Stomach (tissue), 9 donors: ENCODE results near the gene SH3GL1. TPM values are rescaled to one million over a fixed set of nuclear protein-coding genes. Genes with fewer than 3 reads are reported as not detected.

Experiments used
- DNase-seq, 2 donors: peaks; one replicate each; pipeline versions ENCODE4 v3.0.0 to v3.0.0-alpha.2; 2013 to 2019
- H3K27ac ChIP-seq, 5 donors: fragments of 200-600 bp in 4 of 5; sonication (generic) in 4 of 5; one replicate each; pipeline ENCODE4 v1.5.1; 2013 to 2019; ENCODE audit warnings: mild to moderate bottlenecking in 1 of 5, moderate library complexity in 1 of 5
- H3K27me3 ChIP-seq, 3 donors: fragments of 200-600 bp; sonication (generic); one replicate each; pipeline ENCODE4 v1.5.1; 2017 to 2019; ENCODE audit warnings: mixed run types in 1 of 3
- H3K36me3 ChIP-seq, 4 donors: fragments of 200-600 bp; sonication (generic); 1 replicate in 3 of 4; 2 replicates in 1 of 4; pipeline ENCODE4 v1.5.1; 2016 to 2019
- H3K4me1 ChIP-seq, 4 donors: fragments of 200-600 bp; sonication (generic); one replicate each; pipeline ENCODE4 v1.5.1; 2016 to 2019
- H3K4me3 ChIP-seq, 4 donors: fragments of 200-600 bp; sonication (generic) in 3 of 4; one replicate each; pipeline ENCODE4 v1.5.1; 2016 to 2019; ENCODE audit warnings: mild to moderate bottlenecking in 1 of 4
- H3K9me3 ChIP-seq, 4 donors: fragments of 200-600 bp; sonication (generic); one replicate each; pipeline ENCODE4 v1.5.1; 2016 to 2019
- EP300 ChIP-seq: sonication (generic); formaldehyde crosslinking; IDR thresholded peaks from one replicate; pipeline ENCODE4 v1.6.1; 2017; ENCODE audit warnings: antibody characterized with exemption
- POLR2A ChIP-seq, 4 donors: fragments of 450-650 bp; IDR thresholded peaks; one replicate each; pipeline ENCODE4 v1.6.1; 2016; ENCODE audit warnings: antibody characterized with exemption in 4 of 4, control low read depth in 2 of 4, mild to moderate bottlenecking in 1 of 4, moderate library complexity in 1 of 4
- POLR2AphosphoS5 ChIP-seq, 3 donors: sonication (generic); formaldehyde crosslinking; IDR thresholded peaks; one replicate each; pipeline ENCODE4 v1.6.1; 2016; ENCODE audit warnings: antibody characterized with exemption in 3 of 3
- WGBS, 5 donors: extraction: QIAGEN DNeasy Blood & Tissue Kit in 3 of 5; methylation state at CpG; one replicate each; pipeline versions ENCODE4 v1.1.5 to v1.1.7; 2013 to 2018; 5-methylcytosine and 5-hydroxymethylcytosine counted together
- intact Hi-C: fragments of 100-400 bp; cut with DNase I; formaldehyde crosslinking; loops from one replicate; pipeline ENCODE4 v1.15.1; 2023; ENCODE audit warnings: low total_unique reads
- polyA plus RNA-seq, 3 donors: library from polyadenylated mRNA; stranded (reverse); fragments of 200-250 nt; gene quantifications; one replicate each; pipeline ENCODE4 v1.2.3, GENCODE V29; 2013
- total RNA-seq, 5 donors: library from RNA; depleted of rRNA; stranded (reverse); fragments of >200 nt; gene quantifications; one replicate each; pipeline versions ENCODE4 v1.1.0 to v1.2.3, GENCODE V29; 2014 to 2016
- TF ChIP-seq, protein P1 (sequence below), 7 experiments: fragments of 450-650 bp in 4 of 7; fragments of 200-600 bp in 3 of 7; sonication (generic) in 3 of 7; IDR thresholded peaks; one replicate each; pipeline ENCODE4 v1.5.1; 2016 to 2019; ENCODE audit warnings: antibody characterized with exemption in 7 of 7, control low read depth in 2 of 7, mild to moderate bottlenecking in 1 of 7
- donor health status: healthy with polysubstance abuse.
- donor health status: Bipolar disorder and iron deficiency.
- donor health status: healthy.

SH3GL1 gene
- total and polyA plus RNA-seq, 8 donors = 14.8 to 111 (median 36.9) TPM

DNA sequence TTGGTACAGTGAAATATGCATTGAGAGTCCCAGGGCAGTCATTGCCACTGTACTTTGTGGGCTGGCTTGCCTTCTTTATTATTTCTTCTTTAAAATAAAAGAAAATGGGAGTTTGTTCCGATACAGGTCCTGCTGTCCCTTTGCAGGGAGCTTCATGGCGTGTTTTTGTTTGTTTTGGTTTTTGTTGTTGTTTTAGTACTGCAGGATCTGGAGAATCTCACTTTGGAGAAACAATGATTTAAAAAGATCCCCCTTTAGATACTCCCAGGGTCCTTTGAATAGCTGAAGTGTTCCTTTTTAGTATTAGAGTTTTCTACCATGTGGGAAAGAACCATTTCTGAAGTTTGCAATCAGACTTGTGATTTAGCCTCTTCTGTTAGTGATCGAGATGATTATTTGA, 13.2 kb upstream of the SH3GL1 start:
- Histone ChIP-seq H3K27ac (no peak overlapping the region), H3K4me3 (no peak overlapping the region), H3K36me3 (peaks cover 0 to 41% (median 32%) of the 10 kb centered on the region in 4 donors), H3K4me1 (peaks cover 0 to 10% (median 5%) of the 10 kb centered on the region in 4 donors), H3K9me3 (no peaks in the 10 kb centered on the region), H3K27me3 (no peaks in the 10 kb centered on the region)
- intact Hi-C loops = no loop called here
- DNase-seq = no peak
- TF ChIP-seq POLR2A (IDR thresholded peaks at IDR 0.05) = no peak
- TF ChIP-seq, protein P1, sequence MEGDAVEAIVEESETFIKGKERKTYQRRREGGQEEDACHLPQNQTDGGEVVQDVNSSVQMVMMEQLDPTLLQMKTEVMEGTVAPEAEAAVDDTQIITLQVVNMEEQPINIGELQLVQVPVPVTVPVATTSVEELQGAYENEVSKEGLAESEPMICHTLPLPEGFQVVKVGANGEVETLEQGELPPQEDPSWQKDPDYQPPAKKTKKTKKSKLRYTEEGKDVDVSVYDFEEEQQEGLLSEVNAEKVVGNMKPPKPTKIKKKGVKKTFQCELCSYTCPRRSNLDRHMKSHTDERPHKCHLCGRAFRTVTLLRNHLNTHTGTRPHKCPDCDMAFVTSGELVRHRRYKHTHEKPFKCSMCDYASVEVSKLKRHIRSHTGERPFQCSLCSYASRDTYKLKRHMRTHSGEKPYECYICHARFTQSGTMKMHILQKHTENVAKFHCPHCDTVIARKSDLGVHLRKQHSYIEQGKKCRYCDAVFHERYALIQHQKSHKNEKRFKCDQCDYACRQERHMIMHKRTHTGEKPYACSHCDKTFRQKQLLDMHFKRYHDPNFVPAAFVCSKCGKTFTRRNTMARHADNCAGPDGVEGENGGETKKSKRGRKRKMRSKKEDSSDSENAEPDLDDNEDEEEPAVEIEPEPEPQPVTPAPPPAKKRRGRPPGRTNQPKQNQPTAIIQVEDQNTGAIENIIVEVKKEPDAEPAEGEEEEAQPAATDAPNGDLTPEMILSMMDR (IDR thresholded peaks at IDR 0.05) = no peak
- TF ChIP-seq POLR2AphosphoS5 (IDR thresholded peaks at IDR 0.05) = no peak
- no peak for TF ChIP-seq EP300
- 92 to 98% (median 96%) methylated on average over 3 of the region's 3 CpGs for WGBS, 5 donors

DNA sequence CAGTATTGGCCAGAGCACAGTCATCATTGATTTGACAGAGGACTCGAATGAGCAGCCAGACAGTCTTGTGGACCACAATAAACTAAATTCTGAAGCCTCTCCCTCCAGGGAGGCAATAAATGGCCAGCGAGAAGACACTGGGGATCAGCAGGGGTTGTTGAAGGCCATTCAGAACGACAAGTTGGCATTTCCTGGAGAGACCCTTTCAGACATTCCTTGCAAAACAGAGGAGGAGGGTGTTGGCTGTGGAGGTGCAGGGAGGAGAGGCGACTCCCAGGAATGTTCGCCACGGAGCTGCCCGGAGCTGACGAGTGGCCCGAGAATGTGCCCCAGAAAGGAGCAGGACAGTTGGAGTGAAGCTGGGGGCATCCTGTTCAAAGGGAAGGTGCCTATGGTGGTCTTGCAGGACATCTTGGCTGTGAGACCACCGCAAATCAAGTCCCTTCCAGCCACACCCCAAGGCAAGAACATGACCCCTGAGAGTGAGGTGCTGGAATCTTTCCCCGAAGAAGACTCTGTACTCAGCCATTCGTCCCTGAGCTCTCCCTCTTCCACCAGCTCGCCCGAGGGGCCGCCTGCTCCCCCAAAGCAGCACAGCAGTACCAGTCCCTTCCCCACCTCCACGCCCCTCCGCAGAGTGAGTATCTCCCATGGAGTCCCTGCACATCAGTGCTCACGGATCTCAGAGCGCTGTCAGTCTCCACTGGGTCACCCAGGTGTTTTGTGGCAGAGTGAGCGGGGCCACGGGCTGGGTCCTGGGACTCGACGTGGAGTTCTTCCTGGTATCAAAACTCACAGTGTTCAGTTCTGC, 9.0 kb upstream of the SH3GL1 start:
- DNase-seq = no peak
- H3K36me3 ChIP-seq = peaks cover 0 to 38% (median 32%) of the 10 kb centered on the region in 4 donors
- TF ChIP-seq EP300 = no peak
- no peak for TF ChIP-seq POLR2A (IDR thresholded peaks at IDR 0.05)
- TF ChIP-seq, protein P1 (IDR thresholded peaks at IDR 0.05) = no peak
- TF ChIP-seq POLR2AphosphoS5 (IDR thresholded peaks at IDR 0.05) = no peak
- H3K4me3 ChIP-seq = no peak overlapping the region
- 91 to 95% (median 93%) methylated on average over 22 to 23 of the region's 23 CpGs for WGBS, 5 donors
- intact Hi-C loops = no loop called here
- no peak overlapping the region for H3K27ac ChIP-seq
- H3K27me3 ChIP-seq = no peaks in the 10 kb centered on the region
- no peaks in the 10 kb centered on the region for H3K9me3 ChIP-seq
- H3K4me1 ChIP-seq = peaks cover 0 to under 1% (median 0%) of the 10 kb centered on the region in 4 donors

DNA sequence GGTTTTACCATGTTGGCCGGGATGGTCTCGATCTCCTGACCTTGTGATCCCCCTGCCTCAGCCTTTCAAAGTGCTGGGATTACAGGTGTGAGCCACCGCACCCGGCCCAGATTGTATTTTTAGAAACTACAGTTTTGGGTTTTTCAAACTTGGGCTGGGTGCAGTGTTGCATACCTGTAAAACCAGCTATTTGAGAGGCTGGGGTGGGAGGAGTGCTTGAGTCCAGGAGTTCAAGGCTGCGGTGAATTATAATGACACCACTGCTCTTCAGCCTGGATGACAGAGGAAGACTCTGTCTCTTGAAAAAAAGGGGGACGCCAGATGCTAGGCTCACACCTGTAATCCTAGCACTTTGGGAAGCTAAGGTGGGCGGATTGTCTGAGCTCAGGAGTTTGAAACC, 6.3 kb upstream of the SH3GL1 start:
- Histone ChIP-seq H3K36me3 (peaks cover 0 to 26% (median 20%) of the 10 kb centered on the region in 4 donors), H3K4me3 (no peak overlapping the region)
- intact Hi-C loops = no loop called here

DNA sequence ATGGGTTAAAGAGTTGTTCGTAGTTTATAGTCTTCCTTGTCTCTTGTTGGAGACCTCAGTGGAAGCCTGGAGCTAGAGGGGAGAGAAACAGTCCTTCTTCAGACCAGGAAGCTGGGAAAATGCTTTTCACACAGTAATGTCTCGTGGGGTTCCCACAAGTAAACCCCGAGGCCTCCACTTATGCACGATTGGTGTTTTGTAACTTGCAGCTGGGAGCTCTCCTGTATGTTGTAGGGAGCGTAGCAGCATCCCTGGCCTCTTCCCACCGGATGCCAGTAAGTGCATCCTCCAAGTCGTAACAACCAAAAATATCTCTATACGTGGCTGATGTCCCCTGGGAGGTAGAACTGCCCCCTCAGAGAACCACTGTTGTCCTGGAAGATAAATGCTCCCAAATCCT, 5.6 kb upstream of the SH3GL1 start:
- Histone ChIP-seq H3K4me1 (peaks cover 16 to 23% (median 21%) of the 10 kb centered on the region in 4 donors), H3K27ac (no peak overlapping the region), H3K9me3 (no peaks in the 10 kb centered on the region), H3K36me3 (peaks cover 0 to 23% (median 19%) of the 10 kb centered on the region in 4 donors), H3K4me3 (no peak overlapping the region), H3K27me3 (no peaks in the 10 kb centered on the region)
- WGBS, 5 donors = 68 to 81% (median 74%) methylated on average over 8 of the region's 8 CpGs
- TF ChIP-seq EP300 (no peak), POLR2AphosphoS5 (IDR thresholded peaks at IDR 0.05) (no peak), POLR2A (IDR thresholded peaks at IDR 0.05) (no peak)
- TF ChIP-seq, protein P1 (IDR thresholded peaks at IDR 0.05) = no peak
- intact Hi-C loops = no loop called here
- DNase-seq = no peak

More for the DNA sequence above, 6.3 kb upstream of the SH3GL1 start:
- Histone ChIP-seq H3K27me3 (no peaks in the 10 kb centered on the region), H3K9me3 (no peaks in the 10 kb centered on the region), H3K4me1 (peaks cover 10 to 16% (median 14%) of the 10 kb centered on the region in 4 donors), H3K27ac (no peak overlapping the region)
- 91 to 98% (median 95%) methylated on average over 7 of the region's 7 CpGs for WGBS, 5 donors
- TF ChIP-seq EP300 = no peak
- no peak for TF ChIP-seq POLR2A (IDR thresholded peaks at IDR 0.05)
- TF ChIP-seq, protein P1 (IDR thresholded peaks at IDR 0.05) = no peak
- TF ChIP-seq POLR2AphosphoS5 (IDR thresholded peaks at IDR 0.05) = no peak
- no peak for DNase-seq
